ENCODE results near the gene NKPD1. TPM values are rescaled to one million over a fixed set of nuclear protein-coding genes. Genes with fewer than 3 reads are reported as not detected.

Gene NKPD1, protein sequence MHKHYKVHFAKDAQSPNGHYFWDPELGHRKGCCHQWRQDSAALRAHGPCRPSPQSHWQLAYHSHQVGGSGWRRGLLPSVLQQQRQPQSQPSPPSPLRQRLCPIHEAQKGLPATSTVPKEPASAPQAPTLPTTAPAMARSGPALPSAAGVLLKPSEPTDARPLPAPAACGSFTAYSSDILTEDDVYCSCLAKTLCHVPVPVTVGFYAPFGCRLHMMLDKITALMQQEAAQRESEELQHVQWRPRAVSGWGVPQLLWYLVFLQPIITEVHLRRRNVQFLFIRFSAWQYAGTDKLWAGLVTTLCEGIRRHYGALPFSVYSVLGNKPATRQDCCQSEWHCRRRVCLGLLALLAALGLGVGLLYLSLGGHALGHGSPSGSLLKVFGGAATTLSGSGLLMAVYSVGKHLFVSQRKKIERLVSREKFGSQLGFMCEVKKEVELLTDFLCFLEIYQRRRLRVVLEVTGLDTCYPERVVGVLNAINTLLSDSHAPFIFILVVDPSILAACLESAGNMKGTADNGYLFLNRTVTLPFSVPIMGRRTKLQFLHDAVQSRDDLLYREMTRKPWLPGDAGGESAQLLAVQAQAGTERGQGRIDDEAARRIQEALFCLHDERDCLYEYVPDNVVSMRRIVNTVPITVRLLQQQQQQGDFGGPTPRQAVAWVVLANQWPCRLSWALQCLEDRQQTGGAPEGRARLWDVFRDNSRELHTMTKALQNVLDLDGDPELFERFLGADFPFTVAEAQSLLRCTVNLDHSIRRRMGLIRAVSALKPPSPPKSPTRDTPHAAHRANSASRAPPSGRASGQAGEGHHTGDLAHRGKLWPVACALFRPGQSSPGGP
- total RNA-seq, result under 1 TPM; 0.70 to 0.72 TPM

DNA sequence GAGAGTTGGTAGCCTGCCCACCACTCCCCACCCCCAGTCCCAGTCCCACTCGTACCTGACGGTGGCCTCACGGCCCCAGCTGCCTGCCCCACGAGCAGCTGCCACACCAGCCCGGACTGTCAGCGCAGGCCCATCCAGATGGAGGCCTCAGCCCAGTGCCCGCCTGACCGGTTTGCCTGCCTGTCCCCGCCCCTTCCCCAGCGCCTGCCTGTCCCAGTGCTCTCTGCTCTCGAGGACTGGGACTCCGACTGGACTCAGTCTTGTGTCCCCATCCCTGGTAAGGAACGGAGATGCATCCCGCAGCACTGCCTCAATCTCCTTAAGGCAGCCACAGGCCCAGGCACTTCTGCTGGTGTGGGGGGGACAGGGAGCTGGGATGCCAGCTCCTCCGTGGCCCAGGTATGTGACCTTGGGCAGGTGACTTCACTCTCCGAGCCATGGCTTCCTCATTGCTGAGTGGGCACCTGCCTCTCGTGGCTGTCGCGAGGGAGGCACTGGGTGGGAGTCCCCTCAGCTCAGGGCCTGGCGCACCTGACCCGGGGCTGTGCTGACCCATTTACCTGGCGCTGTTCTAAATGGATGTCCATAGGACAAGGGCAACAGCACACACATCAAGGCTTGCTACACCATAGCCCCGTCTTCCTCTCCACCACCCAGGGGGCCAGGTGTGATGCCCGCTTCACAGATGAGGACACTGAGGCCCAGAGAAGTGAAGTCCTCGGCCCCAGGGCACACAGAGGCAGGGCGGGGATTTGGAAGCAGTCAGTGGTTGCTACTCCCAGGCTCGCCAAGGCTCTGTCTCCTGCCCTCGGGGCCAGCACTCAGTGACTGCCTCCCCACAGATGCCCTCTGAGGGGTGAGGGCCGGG is at the start of gene NKPD1:
Gene NKPD1 (minus strand): TSS at position 113 of the 868 bp plus-strand sequence. CDS start 832 bp downstream, outside the sequence.
- no peak within 1 kb of the TSS for H3K27ac Mint-ChIP-seq
- DNase-seq (no peak), ATAC-seq (replicated peaks in 1 of 2) (no peak)
- no peaks in the 10 kb centered on the region for H3K27me3 Mint-ChIP-seq (ENCODE audit: low read depth)
- H3K36me3 Mint-ChIP-seq (ENCODE audit: insufficient read depth in 2 of 2), result no peaks in the 10 kb centered on the region
- H3K9me3 Mint-ChIP-seq, result no peaks in the 10 kb centered on the region
- H3K4me3 Mint-ChIP-seq, result no peak within 1 kb of the TSS
- peaks cover 13% of the 10 kb centered on the region for H3K4me1 Mint-ChIP-seq (ENCODE audit: low read depth)

DNA sequence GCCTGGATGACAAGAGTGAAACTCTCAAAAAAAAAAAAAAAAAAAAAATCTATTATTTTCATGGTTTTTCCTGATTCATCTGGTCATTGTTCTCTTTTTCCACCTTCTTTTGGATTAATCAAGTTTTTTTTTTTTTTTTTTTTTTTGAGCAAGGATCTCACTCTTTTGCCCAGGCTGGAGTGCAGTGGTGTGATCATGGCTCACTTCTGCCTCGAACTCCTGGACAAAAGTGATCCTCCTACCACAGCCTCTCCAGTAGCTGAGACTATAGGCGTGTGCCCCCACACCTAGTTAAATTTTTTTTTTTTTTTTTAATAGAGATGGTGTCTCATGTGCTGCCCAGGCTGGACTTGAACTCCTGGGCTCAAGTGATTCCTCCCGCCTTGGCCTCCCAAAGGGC is 45.5 kb upstream of the NKPD1 start:
- H3K4me1 Mint-ChIP-seq (ENCODE audit: low read depth), result no peaks in the 10 kb centered on the region
- no peak overlapping the region for H3K4me3 Mint-ChIP-seq
- DNase-seq (no peak), ATAC-seq (replicated peaks in 1 of 2) (no peak)
- H3K9me3 Mint-ChIP-seq, result no peaks in the 10 kb centered on the region
- H3K36me3 Mint-ChIP-seq (ENCODE audit: insufficient read depth in 2 of 2), result no peaks in the 10 kb centered on the region
- H3K27ac Mint-ChIP-seq, result no peak overlapping the region
- peaks cover 7% of the 10 kb centered on the region for H3K27me3 Mint-ChIP-seq (ENCODE audit: low read depth)

DNA sequence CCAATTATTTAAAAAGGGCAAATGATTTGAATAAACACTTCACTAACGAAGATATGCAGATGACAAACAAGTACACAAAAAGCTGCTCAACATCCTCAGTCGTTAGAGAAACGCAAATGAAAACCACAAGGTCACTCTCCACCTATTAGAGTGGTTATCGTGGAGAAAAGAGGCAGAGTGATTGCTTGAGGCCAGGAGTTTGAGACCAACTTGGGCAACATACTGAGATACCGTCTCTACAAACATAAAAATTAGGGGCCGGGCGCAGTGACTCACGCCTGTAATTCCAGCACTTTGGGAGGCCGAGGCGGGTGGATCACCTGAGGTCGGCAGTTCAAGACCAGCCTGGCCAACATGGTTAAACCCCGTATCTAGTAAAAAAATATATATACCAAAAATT is 45.0 kb upstream of the NKPD1 start:
- H3K27me3 Mint-ChIP-seq (ENCODE audit: low read depth), result peaks cover 2% of the 10 kb centered on the region
- no peaks in the 10 kb centered on the region for H3K36me3 Mint-ChIP-seq (ENCODE audit: insufficient read depth in 2 of 2)
- DNase-seq (no peak), ATAC-seq (replicated peaks in 1 of 2) (no peak)
- H3K4me3 Mint-ChIP-seq, result no peak overlapping the region
- no peaks in the 10 kb centered on the region for H3K9me3 Mint-ChIP-seq
- H3K27ac Mint-ChIP-seq, result no peak overlapping the region
- no peaks in the 10 kb centered on the region for H3K4me1 Mint-ChIP-seq (ENCODE audit: low read depth)

DNA sequence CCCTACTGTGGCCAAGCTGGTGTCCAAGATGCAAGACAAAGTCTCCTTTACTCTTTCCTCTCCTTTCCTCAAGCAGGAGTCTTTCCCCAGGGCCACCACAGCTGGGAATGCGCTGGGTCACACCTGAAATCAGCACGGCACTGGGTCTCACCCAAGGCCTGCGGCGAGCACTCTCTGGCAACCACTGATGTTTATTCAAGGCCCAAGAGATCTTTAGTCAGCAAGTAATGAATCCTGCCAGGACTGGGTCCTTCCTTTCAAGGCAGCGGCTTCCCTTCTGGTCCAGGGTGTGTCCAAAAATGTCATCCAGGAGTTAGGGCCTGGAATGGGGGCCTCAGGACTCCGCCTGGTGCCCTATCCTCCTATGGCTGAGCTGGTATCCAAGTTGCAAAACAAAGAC is 41.9 kb upstream of the NKPD1 start:
- Mint-ChIP-seq H3K36me3 (ENCODE audit: insufficient read depth in 2 of 2) (no peaks in the 10 kb centered on the region), H3K9me3 (no peaks in the 10 kb centered on the region), H3K27me3 (ENCODE audit: low read depth) (no peaks in the 10 kb centered on the region), H3K4me1 (ENCODE audit: low read depth) (no peaks in the 10 kb centered on the region), H3K4me3 (no peak overlapping the region), H3K27ac (no peak overlapping the region)
- no peak for DNase-seq
- ATAC-seq (replicated peaks in 1 of 2), result no peak

DNA sequence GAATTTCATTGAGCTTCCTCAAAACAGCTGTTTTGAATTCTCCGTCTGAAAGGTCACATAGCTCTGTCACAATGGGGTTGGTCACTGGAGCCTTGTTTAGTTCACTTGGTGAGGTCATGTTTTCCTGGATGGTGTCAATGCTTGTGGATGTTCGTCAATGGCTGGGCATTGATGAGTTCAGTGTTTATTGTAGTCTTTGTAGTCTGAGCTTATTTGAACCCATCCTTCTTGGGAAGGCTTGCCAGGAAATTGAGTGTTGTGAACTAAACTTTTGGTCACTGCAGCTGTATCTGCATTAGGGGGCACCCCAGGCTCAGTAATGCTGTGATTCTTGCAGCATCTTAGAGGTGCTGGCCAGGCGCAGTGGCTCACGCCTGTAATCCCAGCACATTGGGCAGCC is 39.8 kb upstream of the NKPD1 start:
- no peaks in the 10 kb centered on the region for H3K36me3 Mint-ChIP-seq (ENCODE audit: insufficient read depth in 2 of 2)
- H3K4me3 Mint-ChIP-seq, result no peak overlapping the region
- H3K27me3 Mint-ChIP-seq (ENCODE audit: low read depth), result no peaks in the 10 kb centered on the region
- H3K27ac Mint-ChIP-seq, result no peak overlapping the region
- no peaks in the 10 kb centered on the region for H3K4me1 Mint-ChIP-seq (ENCODE audit: low read depth)
- H3K9me3 Mint-ChIP-seq, result no peaks in the 10 kb centered on the region
- ATAC-seq (replicated peaks in 1 of 2), result no peak
- no peak for DNase-seq

DNA sequence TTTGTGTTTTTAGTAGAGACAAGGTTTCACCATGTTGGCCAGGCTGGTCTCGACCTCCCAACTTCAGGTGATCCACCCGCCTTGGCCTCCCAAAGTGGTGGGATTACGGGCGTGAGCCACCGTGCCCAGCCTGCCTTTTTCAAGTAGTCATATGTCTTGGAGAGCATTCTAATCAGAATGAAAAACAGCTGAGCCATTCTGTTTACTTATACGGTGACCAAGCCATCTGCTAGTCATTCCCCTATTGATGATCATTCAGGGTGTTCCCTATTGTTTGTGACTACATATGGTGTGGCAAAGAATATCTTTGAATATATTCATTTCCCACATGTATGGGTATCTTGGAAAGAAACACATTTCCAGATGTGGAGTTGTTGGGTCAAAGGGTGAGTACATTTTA is 35.0 kb upstream of the NKPD1 start:
- H3K27me3 Mint-ChIP-seq (ENCODE audit: low read depth), result no peaks in the 10 kb centered on the region
- DNase-seq (no peak), ATAC-seq (replicated peaks in 1 of 2) (no peak)
- no peaks in the 10 kb centered on the region for H3K4me1 Mint-ChIP-seq (ENCODE audit: low read depth)
- H3K36me3 Mint-ChIP-seq (ENCODE audit: insufficient read depth in 2 of 2), result no peaks in the 10 kb centered on the region
- H3K9me3 Mint-ChIP-seq, result no peaks in the 10 kb centered on the region
- H3K27ac Mint-ChIP-seq, result no peak overlapping the region
- H3K4me3 Mint-ChIP-seq, result no peak overlapping the region

DNA sequence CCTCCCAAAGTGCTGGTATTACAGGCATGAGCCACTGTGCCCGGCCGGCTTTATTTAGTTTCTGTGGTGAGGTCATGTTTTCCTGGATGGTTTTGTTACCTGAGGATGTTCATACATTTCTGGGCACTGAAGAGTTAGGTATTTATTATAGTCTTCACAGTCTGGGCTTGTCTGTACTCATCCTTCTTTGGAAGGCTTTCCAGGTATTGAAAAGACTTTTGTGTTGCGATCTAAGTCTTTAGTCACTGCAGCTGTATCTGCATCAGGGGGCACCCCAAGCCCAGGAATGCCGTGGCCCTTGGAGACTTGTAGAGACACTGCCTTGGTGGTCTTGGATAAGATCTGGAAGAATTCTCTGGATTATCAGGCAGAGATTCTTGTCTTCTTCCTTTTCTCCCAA is 30.6 kb upstream of the NKPD1 start:
- Mint-ChIP-seq H3K27ac (no peak overlapping the region), H3K4me3 (no peak overlapping the region), H3K9me3 (no peaks in the 10 kb centered on the region), H3K36me3 (ENCODE audit: insufficient read depth in 2 of 2) (no peaks in the 10 kb centered on the region), H3K4me1 (ENCODE audit: low read depth) (no peaks in the 10 kb centered on the region), H3K27me3 (ENCODE audit: low read depth) (no peaks in the 10 kb centered on the region)
- ATAC-seq (replicated peaks in 1 of 2), result no peak
- DNase-seq, result no peak

DNA sequence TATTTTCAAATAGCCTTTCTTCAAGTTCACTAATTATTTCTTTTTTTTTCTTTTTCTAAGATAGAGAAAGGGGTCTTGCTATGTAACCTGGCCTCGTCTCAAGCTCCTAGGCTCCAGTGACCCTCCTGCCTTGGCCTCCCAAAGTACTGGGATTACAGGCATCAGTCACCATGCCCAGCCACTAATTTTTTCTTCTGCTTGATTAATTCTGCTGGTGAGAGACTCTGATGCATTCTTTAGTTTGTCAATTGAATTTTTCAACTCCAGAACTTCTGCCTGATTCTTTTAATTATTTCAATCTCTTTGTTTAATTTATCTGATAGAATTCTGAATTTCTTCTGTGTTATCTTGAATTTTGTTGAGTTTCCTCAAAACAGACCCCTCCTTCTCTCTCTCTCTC is 29.2 kb upstream of the NKPD1 start:
- no peaks in the 10 kb centered on the region for H3K36me3 Mint-ChIP-seq (ENCODE audit: insufficient read depth in 2 of 2)
- H3K9me3 Mint-ChIP-seq, result no peaks in the 10 kb centered on the region
- H3K27me3 Mint-ChIP-seq (ENCODE audit: low read depth), result no peaks in the 10 kb centered on the region
- ATAC-seq (replicated peaks in 1 of 2) (no peak), DNase-seq (no peak)
- peaks cover 7% of the 10 kb centered on the region for H3K4me1 Mint-ChIP-seq (ENCODE audit: low read depth)
- no peak overlapping the region for H3K4me3 Mint-ChIP-seq
- no peak overlapping the region for H3K27ac Mint-ChIP-seq

DNA sequence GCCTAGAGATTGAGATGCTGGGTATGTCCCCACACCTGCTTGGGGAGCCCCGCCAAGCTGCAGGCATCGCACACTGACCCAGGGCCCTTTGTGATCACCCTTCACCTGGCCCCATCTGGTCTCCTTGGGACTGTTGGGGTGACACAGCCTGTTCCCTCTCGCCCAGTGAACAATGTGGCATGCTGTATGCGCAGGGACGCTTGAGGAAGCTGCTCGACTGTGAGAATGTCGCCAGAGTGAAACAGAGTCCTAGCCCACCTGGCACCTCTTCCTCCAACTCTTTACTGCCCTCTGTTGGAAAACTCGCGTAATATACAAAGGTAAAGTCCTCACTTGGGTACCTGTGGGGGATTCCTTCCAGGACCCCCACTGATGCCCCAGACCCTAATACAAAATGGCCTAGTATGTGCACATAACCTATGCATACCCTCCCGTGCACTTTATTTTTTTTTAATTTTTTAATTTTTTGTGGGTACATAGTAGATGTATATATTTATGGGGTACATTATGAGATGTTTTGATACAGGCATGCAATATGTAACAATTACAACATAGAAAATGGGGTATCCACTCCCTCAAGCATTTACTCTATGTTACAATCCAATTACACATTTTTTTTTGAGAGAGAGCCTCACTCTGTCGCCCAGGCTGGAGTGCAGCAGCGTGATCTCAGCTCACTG is 26.8 kb upstream of the NKPD1 start:
- Mint-ChIP-seq H3K9me3 (no peaks in the 10 kb centered on the region), H3K4me1 (ENCODE audit: low read depth) (peaks cover 14% of the 10 kb centered on the region), H3K27me3 (ENCODE audit: low read depth) (no peaks in the 10 kb centered on the region), H3K36me3 (ENCODE audit: insufficient read depth in 2 of 2) (no peaks in the 10 kb centered on the region), H3K4me3 (no peak overlapping the region), H3K27ac (no peak overlapping the region)
- ATAC-seq (replicated peaks in 1 of 2) (peak; percentile 77 to 80), DNase-seq (peak in 1 of 2 donors; percentile 24)

DNA sequence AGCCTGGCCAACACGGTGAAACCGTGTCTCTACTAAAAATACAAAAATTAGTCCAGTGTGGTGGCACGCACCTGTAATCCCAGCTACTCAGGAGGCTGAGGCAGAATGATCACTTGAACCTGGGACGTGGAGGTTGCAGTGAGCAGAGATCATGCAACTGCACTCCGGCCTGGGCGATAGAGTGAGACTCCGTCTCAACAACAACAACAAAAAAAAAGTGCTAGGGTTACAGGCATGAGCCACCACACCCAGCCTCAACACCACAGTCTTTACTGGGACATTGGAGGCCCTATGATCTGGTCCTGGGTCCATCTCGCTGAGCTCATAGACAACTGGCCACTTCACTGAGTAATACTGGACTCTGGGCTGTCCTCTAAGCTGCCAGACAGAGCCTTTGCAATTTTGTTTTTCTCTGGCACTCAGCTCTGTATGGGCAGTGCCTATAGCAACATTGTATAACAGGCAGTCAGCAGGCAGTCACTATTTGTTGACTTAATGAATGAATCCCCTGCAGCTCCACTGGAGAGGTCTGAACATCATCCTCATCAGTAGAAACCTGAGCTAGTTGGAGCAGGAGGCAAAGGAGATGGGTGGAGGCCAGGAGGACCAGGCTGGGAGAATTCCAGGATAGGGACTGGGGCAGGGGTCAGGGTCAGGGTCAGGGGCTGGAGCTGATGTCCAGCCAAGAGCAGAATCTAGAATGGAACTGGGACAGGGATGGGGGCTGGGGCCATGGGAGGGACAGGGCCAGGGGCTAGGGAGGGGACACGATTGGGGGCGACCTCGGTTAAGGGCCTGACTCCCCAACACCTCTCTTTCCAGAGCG is 25.9 kb upstream of the NKPD1 start:
- H3K4me3 Mint-ChIP-seq, result no peak overlapping the region
- no peaks in the 10 kb centered on the region for H3K9me3 Mint-ChIP-seq
- H3K27me3 Mint-ChIP-seq (ENCODE audit: low read depth), result no peaks in the 10 kb centered on the region
- no peaks in the 10 kb centered on the region for H3K36me3 Mint-ChIP-seq (ENCODE audit: insufficient read depth in 2 of 2)
- H3K27ac Mint-ChIP-seq, result no peak overlapping the region
- ATAC-seq (replicated peaks in 1 of 2) (peak in 1 of 2 donors; percentile 5), DNase-seq (no peak)
- peaks cover 14% of the 10 kb centered on the region for H3K4me1 Mint-ChIP-seq (ENCODE audit: low read depth)

DNA sequence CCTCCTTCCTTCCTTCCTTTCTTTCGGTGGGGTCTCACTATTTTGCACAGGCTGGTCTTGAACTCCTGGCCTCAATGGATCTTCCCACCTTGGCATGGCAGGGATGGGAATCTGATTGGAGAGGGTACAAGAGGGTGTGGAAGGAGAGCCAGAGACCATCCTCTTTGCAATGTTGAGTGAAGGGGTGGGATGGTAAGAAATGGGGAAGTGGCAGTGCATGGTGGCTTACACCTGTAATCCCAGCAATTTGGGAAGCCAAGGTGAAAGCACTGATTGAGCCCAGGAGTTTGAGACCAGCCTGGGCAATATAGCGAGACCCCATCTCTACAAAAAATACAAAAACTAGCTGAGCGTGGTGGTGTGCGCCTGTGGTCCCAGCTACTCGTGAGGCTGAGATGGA is 23.3 kb upstream of the NKPD1 start:
- DNase-seq (no peak), ATAC-seq (replicated peaks in 1 of 2) (no peak)
- peaks cover 34% of the 10 kb centered on the region for H3K4me1 Mint-ChIP-seq (ENCODE audit: low read depth)
- H3K9me3 Mint-ChIP-seq, result no peaks in the 10 kb centered on the region
- no peak overlapping the region for H3K4me3 Mint-ChIP-seq
- no peak overlapping the region for H3K27ac Mint-ChIP-seq
- peaks cover 2% of the 10 kb centered on the region in 2 donors for H3K36me3 Mint-ChIP-seq (ENCODE audit: insufficient read depth in 2 of 2)
- no peaks in the 10 kb centered on the region for H3K27me3 Mint-ChIP-seq (ENCODE audit: low read depth)

DNA sequence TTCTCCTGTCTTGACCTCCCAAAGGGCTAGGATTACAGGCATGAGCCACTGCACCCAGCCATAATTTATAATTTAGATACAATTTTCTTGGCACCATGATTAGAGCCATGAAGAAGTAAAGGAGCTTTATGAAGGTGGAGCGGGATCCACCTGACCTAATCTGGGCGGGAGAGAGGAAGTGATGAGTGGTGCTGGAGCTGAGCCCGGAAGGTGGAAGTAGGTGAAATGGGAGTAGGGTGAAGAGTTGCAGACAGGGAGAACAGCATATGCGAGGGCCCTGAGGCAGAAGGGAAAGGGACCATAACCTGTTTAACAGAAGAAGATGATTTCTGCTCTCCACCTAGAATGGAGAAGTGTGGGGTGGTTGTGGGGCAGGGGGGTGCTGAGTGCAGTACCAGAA is 22.0 kb upstream of the NKPD1 start:
- H3K4me3 Mint-ChIP-seq, result no peak overlapping the region
- no peaks in the 10 kb centered on the region for H3K9me3 Mint-ChIP-seq
- no peak for DNase-seq
- H3K27me3 Mint-ChIP-seq (ENCODE audit: low read depth), result no peaks in the 10 kb centered on the region
- peaks cover 2% of the 10 kb centered on the region in 2 donors for H3K36me3 Mint-ChIP-seq (ENCODE audit: insufficient read depth in 2 of 2)
- ATAC-seq (replicated peaks in 1 of 2), result no peak
- peaks cover 34% of the 10 kb centered on the region for H3K4me1 Mint-ChIP-seq (ENCODE audit: low read depth)
- no peak overlapping the region for H3K27ac Mint-ChIP-seq

All from activated T-cell treated with anti-CD3 and anti-CD28 coated beads, Interleukin-2, amount 50 U/mL, for 72 hours (primary cell).